ENCODE measurements around the gene PRG2. TPM values are rescaled to one million over a fixed set of nuclear protein-coding genes. Genes with fewer than 3 reads are reported as not detected.

The PRG2 gene
- total RNA-seq, 1 donor, result not detected

GRCh38 chr11:57386178-57386940, 4.1 kb downstream of the PRG2 start:
- Histone ChIP-seq H3K27me3 (ENCODE audit: insufficient read depth, low read length) (peaks cover 10% of the 10 kb centered on the region), H2AFZ (ENCODE audit: low read length) (no peak overlapping the region), H4K20me1 (ENCODE audit: insufficient read depth, low read length) (no peaks in the 10 kb centered on the region), H3K4me2 (ENCODE audit: insufficient read depth, low read length) (no peak overlapping the region), H3K36me3 (ENCODE audit: insufficient read depth, low read length) (no peaks in the 10 kb centered on the region), H3K9me3 (ENCODE audit: low read depth, low read length) (no peaks in the 10 kb centered on the region), H3K79me2 (ENCODE audit: insufficient read depth, low read length) (no peaks in the 10 kb centered on the region), H3K4me3 (ENCODE audit: insufficient read depth, low read length) (no peak overlapping the region), H3K27ac (ENCODE audit: low read depth, low read length) (no peak overlapping the region), H3K4me1 (ENCODE audit: insufficient read depth, low read length) (no peaks in the 10 kb centered on the region)
- no peak for TF ChIP-seq CTCF (IDR thresholded peaks at IDR 0.05; ENCODE audit: extremely low read depth, low read depth, low read length)
- DNase-seq (ENCODE audit: insufficient read length, low spot score, missing footprints), result no peak

DNA sequence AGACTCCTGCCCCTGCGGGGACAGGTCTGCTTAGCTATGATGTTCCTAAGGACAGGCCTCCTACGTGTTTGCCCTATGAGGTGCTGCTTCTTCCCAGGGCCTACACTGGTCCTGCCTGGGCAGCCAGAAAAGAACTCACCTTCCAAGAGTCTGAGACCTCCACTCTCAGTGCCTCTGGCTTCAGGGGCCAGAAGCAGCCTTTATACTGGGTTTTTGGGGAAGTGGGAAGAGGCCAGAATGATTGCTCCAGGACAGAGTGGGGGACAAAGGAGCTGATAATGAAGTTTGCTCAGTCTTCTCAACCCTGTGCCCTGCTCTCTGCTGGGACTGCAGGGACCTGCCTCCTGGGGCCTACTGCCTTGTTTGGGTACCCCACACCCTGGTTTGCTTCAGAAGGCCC, 9.5 kb downstream of the PRG2 start, which contains the start of gene PRG3:
Gene PRG3, minus strand, starts transcription at position 176 of the 400 bp plus-strand sequence. CDS start 442 bp downstream, outside the sequence.
- no peak within 1 kb of the TSS for H3K4me3 ChIP-seq (ENCODE audit: insufficient read depth, low read length)
- no peaks in the 10 kb centered on the region for H4K20me1 ChIP-seq (ENCODE audit: insufficient read depth, low read length)
- H3K4me2 ChIP-seq (ENCODE audit: insufficient read depth, low read length), result no peak within 1 kb of the TSS
- no peaks in the 10 kb centered on the region for H3K9me3 ChIP-seq (ENCODE audit: low read depth, low read length)
- H3K27me3 ChIP-seq (ENCODE audit: insufficient read depth, low read length), result peaks cover 6% of the 10 kb centered on the region
- H2AFZ ChIP-seq (ENCODE audit: low read length), result no peak within 1 kb of the TSS
- no peak for DNase-seq (ENCODE audit: insufficient read length, low spot score, missing footprints)
- H3K36me3 ChIP-seq (ENCODE audit: insufficient read depth, low read length), result no peaks in the 10 kb centered on the region
- no peak for TF ChIP-seq CTCF (IDR thresholded peaks at IDR 0.05; ENCODE audit: extremely low read depth, low read depth, low read length)
- H3K27ac ChIP-seq (ENCODE audit: low read depth, low read length), result no peak within 1 kb of the TSS
- no peaks in the 10 kb centered on the region for H3K4me1 ChIP-seq (ENCODE audit: insufficient read depth, low read length)
- no peaks in the 10 kb centered on the region for H3K79me2 ChIP-seq (ENCODE audit: insufficient read depth, low read length)

DNA sequence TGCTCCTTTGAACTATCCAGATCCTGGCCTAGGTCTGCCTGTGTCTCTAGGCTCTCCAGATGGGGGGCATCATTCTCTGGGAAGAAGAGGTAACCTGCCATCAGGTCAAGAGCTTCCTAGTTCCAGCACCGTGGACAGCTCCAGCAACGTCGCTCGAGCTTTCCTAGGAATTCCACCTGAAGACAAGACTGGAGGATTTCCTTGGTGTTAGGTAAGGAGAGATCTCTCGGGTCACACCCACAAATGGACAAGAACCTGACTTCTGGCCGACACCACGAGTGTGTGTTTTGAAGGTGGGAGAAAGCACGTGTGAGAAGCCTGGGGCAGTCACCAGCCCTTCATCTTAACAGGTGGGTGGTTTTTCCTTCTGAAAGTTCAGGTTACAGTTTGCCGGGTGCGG, 10.7 kb downstream of the PRG2 start:
- H3K4me3 ChIP-seq (ENCODE audit: insufficient read depth, low read length), result no peak overlapping the region
- no peaks in the 10 kb centered on the region for H3K4me1 ChIP-seq (ENCODE audit: insufficient read depth, low read length)
- H3K9me3 ChIP-seq (ENCODE audit: low read depth, low read length), result no peaks in the 10 kb centered on the region
- no peaks in the 10 kb centered on the region for H3K36me3 ChIP-seq (ENCODE audit: insufficient read depth, low read length)
- no peaks in the 10 kb centered on the region for H4K20me1 ChIP-seq (ENCODE audit: insufficient read depth, low read length)
- no peaks in the 10 kb centered on the region for H3K27me3 ChIP-seq (ENCODE audit: insufficient read depth, low read length)
- H3K4me2 ChIP-seq (ENCODE audit: insufficient read depth, low read length), result no peak overlapping the region
- H3K79me2 ChIP-seq (ENCODE audit: insufficient read depth, low read length), result no peaks in the 10 kb centered on the region
- no peak for TF ChIP-seq CTCF (IDR thresholded peaks at IDR 0.05; ENCODE audit: extremely low read depth, low read depth, low read length)
- no peak for DNase-seq (ENCODE audit: insufficient read length, low spot score, missing footprints)
- no peak overlapping the region for H2AFZ ChIP-seq (ENCODE audit: low read length)
- H3K27ac ChIP-seq (ENCODE audit: low read depth, low read length), result no peak overlapping the region

GRCh38 chr11:57378186-57378585, 12.3 kb downstream of the PRG2 start:
- no peak overlapping the region for H2AFZ ChIP-seq (ENCODE audit: low read length)
- no peak overlapping the region for H3K4me3 ChIP-seq (ENCODE audit: insufficient read depth, low read length)
- no peaks in the 10 kb centered on the region for H3K36me3 ChIP-seq (ENCODE audit: insufficient read depth, low read length)
- H3K4me1 ChIP-seq (ENCODE audit: insufficient read depth, low read length), result no peaks in the 10 kb centered on the region
- no peaks in the 10 kb centered on the region for H3K9me3 ChIP-seq (ENCODE audit: low read depth, low read length)
- H4K20me1 ChIP-seq (ENCODE audit: insufficient read depth, low read length), result no peaks in the 10 kb centered on the region
- H3K79me2 ChIP-seq (ENCODE audit: insufficient read depth, low read length), result no peaks in the 10 kb centered on the region
- H3K4me2 ChIP-seq (ENCODE audit: insufficient read depth, low read length), result no peak overlapping the region
- TF ChIP-seq CTCF (IDR thresholded peaks at IDR 0.05; ENCODE audit: extremely low read depth, low read depth, low read length), result no peak
- H3K27me3 ChIP-seq (ENCODE audit: insufficient read depth, low read length), result no peaks in the 10 kb centered on the region
- no peak overlapping the region for H3K27ac ChIP-seq (ENCODE audit: low read depth, low read length)
- DNase-seq (ENCODE audit: insufficient read length, low spot score, missing footprints), result no peak
